HG03442 (cell line): Measurements from ENCODE around the gene GALNTL6.

Source experiments
- ATAC-seq: cut with Tn5 transposase; IDR thresholded peaks from one replicate; pipeline ENCODE4 v1.9.1; 2021; ENCODE audit warnings: mild to moderate bottlenecking, moderate library complexity; ENCODE audit not compliant: unreplicated experiment

GALNTL6 gene

GRCh38 chr4:171983935-171984805, 171.0 kb downstream of the GALNTL6 start:
- ATAC-seq, result no peak

GRCh38 chr4:171985129-171985528, 171.9 kb downstream of the GALNTL6 start:
- no peak for ATAC-seq

GRCh38 chr4:171993247-171993646, 180.0 kb downstream of the GALNTL6 start:
- ATAC-seq, result no peak

- ATAC-seq, result no peak
Measured at GRCh38 chr4:172007889-172008288, 194.7 kb downstream of the GALNTL6 start.

GRCh38 chr4:172009446-172010230, 196.4 kb downstream of the GALNTL6 start:
- ATAC-seq, result no peak

- no peak for ATAC-seq
Measured at GRCh38 chr4:172011196-172011595, 198.0 kb downstream of the GALNTL6 start.

GRCh38 chr4:172018358-172018757, 205.2 kb downstream of the GALNTL6 start:
- ATAC-seq, result no peak

- no peak for ATAC-seq
Measured at GRCh38 chr4:172035562-172035961, 222.4 kb downstream of the GALNTL6 start.

- ATAC-seq, result no peak
Measured at GRCh38 chr4:172040766-172041165, 227.6 kb downstream of the GALNTL6 start.

- no peak for ATAC-seq
Measured at GRCh38 chr4:172042714-172043114, 229.5 kb downstream of the GALNTL6 start.

GRCh38 chr4:172045981-172046380, 232.8 kb downstream of the GALNTL6 start:
- ATAC-seq, result no peak

- no peak for ATAC-seq
Measured at GRCh38 chr4:172048666-172049065, 235.5 kb downstream of the GALNTL6 start.

GRCh38 chr4:172050911-172051310, 237.7 kb downstream of the GALNTL6 start:
- ATAC-seq, result no peak

GRCh38 chr4:172055046-172055445, 241.8 kb downstream of the GALNTL6 start:
- ATAC-seq, result peak; percentile 93

- ATAC-seq, result no peak
Measured at GRCh38 chr4:172055498-172055897, 242.3 kb downstream of the GALNTL6 start.

GRCh38 chr4:172061204-172061603, 248.0 kb downstream of the GALNTL6 start:
- peak; percentile 85 for ATAC-seq

- ATAC-seq, result no peak
Measured at GRCh38 chr4:172068506-172068905, 255.3 kb downstream of the GALNTL6 start.

GRCh38 chr4:172073590-172073989, 260.4 kb downstream of the GALNTL6 start:
- ATAC-seq, result no peak

GRCh38 chr4:172083272-172083671, 270.1 kb downstream of the GALNTL6 start:
- no peak for ATAC-seq

- no peak for ATAC-seq
Measured at GRCh38 chr4:172088556-172088955, 275.4 kb downstream of the GALNTL6 start.

- no peak for ATAC-seq
Measured at GRCh38 chr4:172095161-172095560, 282.0 kb downstream of the GALNTL6 start.

- no peak for ATAC-seq
Measured at GRCh38 chr4:172096786-172097185, 283.6 kb downstream of the GALNTL6 start.
